PC-3 (cell line): ENCODE data around the gene LRRC7. TPM values are rescaled to one million over a fixed set of nuclear protein-coding genes. Genes with fewer than 3 reads are reported as not detected.

Experiments used
- ATAC-seq: fragments of 200-7000 bp; cut with Tn5 transposase; 2 replicates; pipeline ENCODE4 v1.9.1; 2020; ENCODE audit warnings: mild to moderate bottlenecking, moderate library complexity
- BruUV-seq: library from RNA; stranded (reverse); fragments of 400-500 nt; replicated peaks from 2 replicates; lab custom pipeline; 2021; lab: Mats Ljungman, UMichigan
- CTCF ChIA-PET: fragments of 300-600 bp; sonication (Branson Sonifier 250); formaldehyde crosslinking; loops from one replicate; lab custom pipeline; 2022; ENCODE audit warnings: antibody characterized with exemption; lab: Charles Lee
- POLR2A ChIA-PET: fragments of 300-600 bp; sonication (Branson Sonifier 250); formaldehyde crosslinking; loops from one replicate; lab custom pipeline; 2022; ENCODE audit warnings: antibody characterized with exemption; ENCODE audit not compliant: unreplicated experiment; lab: Charles Lee
- DNase-seq: peaks from one replicate; pipeline ENCODE4 v3.0.0-alpha.2; 2015
- H2AFZ ChIP-seq: fragments of 300-600 bp; sonication (generic); 2 replicates; pipeline ENCODE4 v1.6.0; 2016; ENCODE audit warnings: antibody characterized with exemption, low read length
- H3F3A ChIP-seq: fragments of 300-600 bp; sonication (generic); one replicate; pipeline ENCODE4 v1.6.0; 2017; ENCODE audit warnings: antibody characterized with exemption, low read length, control low read depth, mild to moderate bottlenecking; ENCODE audit not compliant: unreplicated experiment
- H3K27ac ChIP-seq: fragments of 300-600 bp; sonication (generic); 2 replicates; pipeline ENCODE4 v1.5.1; 2016; ENCODE audit warnings: mild to moderate bottlenecking, low read length
- H3K27me3 ChIP-seq: fragments of 300-600 bp; sonication (generic); 2 replicates; pipeline ENCODE4 v1.6.1; 2016; ENCODE audit warnings: low read length, mixed read lengths
- H3K36me3 ChIP-seq: fragments of 300-600 bp; sonication (generic); 2 replicates; pipeline ENCODE4 v1.6.1; 2016; ENCODE audit warnings: low read depth, mixed run types, low read length, mixed read lengths
- H3K4me1 ChIP-seq: fragments of 300-600 bp; sonication (generic); 2 replicates; pipeline ENCODE4 v1.5.1; 2016; ENCODE audit warnings: low read length; ENCODE audit not compliant: insufficient read depth
- H3K4me2 ChIP-seq: fragments of 300-600 bp; sonication (generic); 2 replicates; pipeline ENCODE4 v1.6.0; 2016; ENCODE audit warnings: low read length
- H3K4me3 ChIP-seq: fragments of 300-600 bp; sonication (generic); 2 replicates; pipeline ENCODE4 v1.5.1; 2016; ENCODE audit warnings: mild to moderate bottlenecking, low read length, mixed read lengths
- H3K79me2 ChIP-seq: fragments of 300-600 bp; sonication (generic); 2 replicates; pipeline ENCODE4 v1.6.1; 2017; ENCODE audit warnings: low read length, mixed read lengths
- H3K9ac ChIP-seq: fragments of 300-600 bp; sonication (generic); 2 replicates; pipeline ENCODE4 v1.6.0; 2016; ENCODE audit warnings: mild to moderate bottlenecking, low read length
- H3K9me2 ChIP-seq: fragments of 300-600 bp; sonication (generic); replicated peaks from 2 replicates; pipeline ENCODE4 v1.6.1; 2016; ENCODE audit warnings: mixed run types, low read length, mixed read lengths
- H3K9me3 ChIP-seq: fragments of 300-600 bp; sonication (generic); 2 replicates; pipeline ENCODE4 v1.6.1; 2016; ENCODE audit warnings: low read length, mixed read lengths
- H4K20me1 ChIP-seq: fragments of 300-600 bp; sonication (generic); 2 replicates; pipeline ENCODE4 v1.6.1; 2016; ENCODE audit warnings: low read length, mixed read lengths
- CTCF ChIP-seq: fragments of 300-600 bp; sonication (generic); conservative IDR thresholded peaks from 2 replicates; pipeline ENCODE4 v1.5.1; 2017; ENCODE audit warnings: antibody characterized with exemption, low read depth, mild to moderate bottlenecking, low read length
- EZH2 ChIP-seq: fragments of 300-600 bp; sonication (generic); IDR thresholded peaks from one replicate; pipeline ENCODE4 v1.6.1; 2017; ENCODE audit warnings: antibody characterized with exemption, mild to moderate bottlenecking, low read length; ENCODE audit not compliant: unreplicated experiment
- EZH2phosphoT487 ChIP-seq: fragments of 300-600 bp; sonication (generic); IDR thresholded peaks from 2 replicates; pipeline ENCODE4 v1.6.1; 2018; ENCODE audit warnings: mild to moderate bottlenecking, antibody characterized with exemption, low read length, borderline replicate concordance
- intact Hi-C: fragments of 100-400 bp; cut with micrococcal nuclease; formaldehyde crosslinking; loops from 2 replicates; pipeline ENCODE4 v1.9.0; 2023
- total RNA-seq: library from RNA; depleted of rRNA; stranded (reverse); fragments of >200 nt; gene quantifications from 2 replicates; pipeline ENCODE4 v1.2.3, GENCODE V29; 2014

LRRC7 gene
- total RNA-seq, 1 experiment from 2014 or later: 0.04 TPM

DNA sequence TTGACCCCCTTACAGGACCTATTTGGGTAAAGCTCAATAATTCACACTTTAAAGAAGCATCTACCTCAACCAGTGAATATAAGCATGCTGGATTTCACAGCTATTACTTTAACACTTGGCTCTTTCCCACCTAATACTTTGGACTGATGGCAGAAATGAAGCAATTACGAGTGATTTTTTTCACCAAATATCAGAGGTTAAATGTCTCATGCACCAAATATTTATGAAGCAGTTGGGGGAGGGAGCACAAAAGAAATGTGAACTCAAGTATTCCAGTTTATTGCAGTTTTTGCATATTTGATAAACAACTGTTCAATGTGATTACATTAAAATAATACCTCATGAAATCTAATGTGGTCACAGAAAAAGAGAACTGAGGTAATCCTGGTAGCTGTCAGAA is 223.6 kb downstream of the LRRC7 start:
- Histone ChIP-seq H3K9me3 (no peaks in the 10 kb centered on the region), H3K27ac (no peak overlapping the region), H3K79me2 (no peaks in the 10 kb centered on the region), H3K4me2 (no peak overlapping the region), H3F3A (no peaks in the 10 kb centered on the region), H4K20me1 (no peaks in the 10 kb centered on the region), H3K27me3 (no peaks in the 10 kb centered on the region), H3K9me2 (no peaks in the 10 kb centered on the region), H3K9ac (no peak overlapping the region), H3K36me3 (no peaks in the 10 kb centered on the region), H3K4me1 (no peaks in the 10 kb centered on the region), H3K4me3 (no peak overlapping the region), H2AFZ (no peak overlapping the region)
- ChIA-PET POLR2A (no interaction called here), CTCF (no interaction called here)
- no TSS peak for BruUV-seq
- TF ChIP-seq CTCF: no peak
- TF ChIP-seq EZH2: no peak
- no peak for DNase-seq
- intact Hi-C loops: no loop called here
- ATAC-seq: no peak

- BruUV-seq: no TSS peak
- H3K4me3 ChIP-seq: no peak overlapping the region
- no peaks in the 10 kb centered on the region for H3K36me3 ChIP-seq
- H3K9me2 ChIP-seq: no peaks in the 10 kb centered on the region
- no peaks in the 10 kb centered on the region for H3K27me3 ChIP-seq
- intact Hi-C loops: no loop called here
- H4K20me1 ChIP-seq: no peaks in the 10 kb centered on the region
- no peaks in the 10 kb centered on the region for H3K9me3 ChIP-seq
- H3K79me2 ChIP-seq: no peaks in the 10 kb centered on the region
- ChIA-PET POLR2A (no interaction called here), CTCF (no interaction called here)
- no peaks in the 10 kb centered on the region for H3F3A ChIP-seq
- H3K9ac ChIP-seq: no peak overlapping the region
- TF ChIP-seq EZH2phosphoT487: no peak
- TF ChIP-seq EZH2: no peak
- TF ChIP-seq CTCF: no peak
- no peak overlapping the region for H3K4me2 ChIP-seq
- ATAC-seq (no peak), DNase-seq (no peak)
- no peak overlapping the region for H3K27ac ChIP-seq
- H2AFZ ChIP-seq: no peak overlapping the region
- H3K4me1 ChIP-seq: no peaks in the 10 kb centered on the region
Measured at GRCh38 chr1:69794831-69795230, 227.1 kb downstream of the LRRC7 start.

GRCh38 chr1:69814926-69815325 is 247.2 kb downstream of the LRRC7 start:
- intact Hi-C loops: no loop called here

More at GRCh38 chr1:69814926-69815325, 247.2 kb downstream of the LRRC7 start:
- Histone ChIP-seq H3K4me3 (no peak overlapping the region), H3K9me3 (no peaks in the 10 kb centered on the region), H3K9ac (no peak overlapping the region), H3K4me1 (no peaks in the 10 kb centered on the region), H2AFZ (no peak overlapping the region), H3F3A (no peaks in the 10 kb centered on the region), H3K36me3 (no peaks in the 10 kb centered on the region), H3K27ac (no peak overlapping the region), H3K9me2 (no peaks in the 10 kb centered on the region), H4K20me1 (no peaks in the 10 kb centered on the region), H3K27me3 (no peaks in the 10 kb centered on the region), H3K79me2 (no peaks in the 10 kb centered on the region), H3K4me2 (no peak overlapping the region)
- ATAC-seq: no peak
- TF ChIP-seq EZH2phosphoT487 (no peak), CTCF (no peak), EZH2 (no peak)
- ChIA-PET CTCF (no interaction called here), POLR2A (no interaction called here)
- BruUV-seq: no TSS peak
- no peak for DNase-seq
